CD4-positive, alpha-beta T cell (primary cell): ENCODE results near the gene GBP3. TPM values are rescaled to one million over a fixed set of nuclear protein-coding genes. Genes with fewer than 3 reads are reported as not detected.
A peak's percentile ranks its signal among the peaks of the same experiment; 100 is the strongest.

Source experiments
- ATAC-seq: fragments of 200-7000 bp; cut with Tn5 transposase; one replicate; pipeline ENCODE4 v1.10.0; 2022; ENCODE audit warnings: mild to moderate bottlenecking; ENCODE audit not compliant: poor library complexity
- CTCF ChIA-PET: fragments of 350-600 bp; sonication (Branson Sonifier 250); formaldehyde crosslinking; loops from one replicate; lab custom pipeline; 2021; ENCODE audit warnings: antibody characterized with exemption, inconsistent platforms; lab: Charles Lee
- POLR2A ChIA-PET: fragments of 350-600 bp; sonication (Branson Sonifier 250); formaldehyde crosslinking; loops from one replicate; lab custom pipeline; 2021; ENCODE audit warnings: antibody characterized with exemption, inconsistent platforms; lab: Charles Lee
- DNase-seq, 14 experiments: peaks; one replicate each; pipeline ENCODE4 v3.0.0-alpha.2; 2013 to 2020; ENCODE audit warnings: mixed read lengths in 2 of 14
- H3K27ac ChIP-seq, 2 donors: one replicate each; pipeline versions ENCODE4 v1.5.1 to v1.7.0; 2013; ENCODE audit warnings: low read length in 2 of 2, low read depth in 1 of 2, mild to moderate bottlenecking in 1 of 2
- H3K27me3 ChIP-seq, 2 experiments: 1 replicate in 1 of 2; 2 replicates in 1 of 2; pipeline versions ENCODE4 v1.6.1 to v1.7.0; 2013; ENCODE audit warnings: low read length in 2 of 2, control low read depth in 1 of 2, mild to moderate bottlenecking in 1 of 2, moderate library complexity in 1 of 2; ENCODE audit not compliant: insufficient read depth in 2 of 2, control insufficient read depth in 1 of 2
- H3K36me3 ChIP-seq: one replicate; pipeline ENCODE4 v1.6.1; 2013; ENCODE audit warnings: low read length, control low read depth; ENCODE audit not compliant: insufficient read depth
- H3K4me1 ChIP-seq: one replicate; pipeline ENCODE4 v1.6.1; 2013; ENCODE audit warnings: low read length, control low read depth; ENCODE audit not compliant: insufficient read depth
- H3K4me3 ChIP-seq: one replicate; pipeline ENCODE4 v1.5.1; 2013; ENCODE audit warnings: mild to moderate bottlenecking, low read length, moderate library complexity
- H3K9me3 ChIP-seq, 2 experiments: 1 replicate in 1 of 2; 2 replicates in 1 of 2; pipeline versions ENCODE4 v1.6.1 to v1.7.0; 2013; ENCODE audit warnings: low read length in 2 of 2, mild to moderate bottlenecking in 2 of 2, control low read depth in 1 of 2, moderate library complexity in 1 of 2; ENCODE audit not compliant: control insufficient read depth in 1 of 2, insufficient read depth in 1 of 2
- H3K27ac Mint-ChIP-seq: one replicate; pipeline ENCODE4 v1.8.0; 2020; ENCODE audit warnings: mixed read lengths
- H3K27me3 Mint-ChIP-seq: one replicate; pipeline ENCODE4 v1.8.0; 2021; ENCODE audit warnings: mixed read lengths
- H3K36me3 Mint-ChIP-seq: one replicate; pipeline ENCODE4 v1.8.0; 2021; ENCODE audit warnings: low read depth, mixed read lengths
- H3K4me1 Mint-ChIP-seq: one replicate; pipeline ENCODE4 v1.8.0; 2021; ENCODE audit warnings: low read depth, mixed read lengths
- H3K4me3 Mint-ChIP-seq: one replicate; pipeline ENCODE4 v1.8.0; 2020; ENCODE audit warnings: mild to moderate bottlenecking, mixed read lengths
- H3K9me3 Mint-ChIP-seq: one replicate; pipeline ENCODE4 v1.8.0; 2020; ENCODE audit warnings: mixed read lengths
- CTCF ChIP-seq: fragments of 200-600 bp; IDR thresholded peaks from one replicate; pipeline ENCODE4 v1.8.0; 2022; ENCODE audit warnings: antibody characterized with exemption, mild to moderate bottlenecking
- intact Hi-C, 2 experiments: fragments of 100-400 bp; cut with DNase I in 1 of 2; cut with micrococcal nuclease in 1 of 2; formaldehyde crosslinking; loops; one replicate each; pipeline versions ENCODE4 v1.15.1 to v1.9.0; 2023 to 2025; cut with DNase I, micrococcal nuclease
- total RNA-seq, 174 experiments: library from RNA in 2 of 174; stranded (reverse) in 2 of 174; gene quantifications; one replicate each; pipeline ENCODE4 v1.2.3 and lab custom pipeline; 2021 to 2026

GBP3 gene
- total RNA-seq, 2 experiments from 2014 or later, result 17.5 to 20.7 TPM

GRCh38 chr1:88973520-88974137 lies 49.0 kb downstream of the GBP3 start:
- Histone ChIP-seq H3K9me3 (no peaks in the 10 kb centered on the region), H3K4me1 (peaks cover 3% of the 10 kb centered on the region), H3K27ac (no peak overlapping the region), H3K4me3 (no peak overlapping the region), H3K27me3 (no peaks in the 10 kb centered on the region), H3K36me3 (peaks cover 11% of the 10 kb centered on the region)
- no peaks in the 10 kb centered on the region for H3K27me3 Mint-ChIP-seq
- POLR2A ChIA-PET, result interaction anchor here (0.6 to 1.6 kb wide), 2 partner anchors 9 to 1012 kb away, joined by 3 read pairs; no protein-coding TSS in a partner anchor
- H3K9me3 Mint-ChIP-seq, result no peaks in the 10 kb centered on the region
- peak; percentile 44 for ATAC-seq
- CTCF ChIA-PET, result interaction anchor here (0.8 to 2.6 kb wide), 8 partner anchors 10 to 482 kb away, joined by 3 to 11 read pairs (median 3); partner anchors contain the start of gene GBP1
- intact Hi-C loops, result loop anchor here in 1 of 2 experiments (1.0 kb wide), 1 partner anchor 482 kb away; no protein-coding TSS in a partner anchor
- H3K4me3 Mint-ChIP-seq, result no peak overlapping the region
- H3K27ac Mint-ChIP-seq, result no peak overlapping the region
- TF ChIP-seq CTCF, result peak; percentile 91
- H3K36me3 Mint-ChIP-seq, result peaks cover 39% of the 10 kb centered on the region
- peaks cover 25% of the 10 kb centered on the region for H3K4me1 Mint-ChIP-seq
- DNase-seq, result peak in 3 of 14 experiments; percentile 52 to 68 (median 62)

- H3K4me3 ChIP-seq, result no peak overlapping the region
- Mint-ChIP-seq H3K27me3 (no peaks in the 10 kb centered on the region), H3K27ac (no peak overlapping the region), H3K36me3 (peaks cover 93% of the 10 kb centered on the region), H3K9me3 (no peaks in the 10 kb centered on the region), H3K4me3 (no peak overlapping the region), H3K4me1 (no peaks in the 10 kb centered on the region)
- CTCF ChIA-PET, result no interaction called here
- no peaks in the 10 kb centered on the region for H3K9me3 ChIP-seq
- no peak for DNase-seq
- H3K27me3 ChIP-seq, result no peaks in the 10 kb centered on the region
- intact Hi-C loops, result no loop called here
- no peaks in the 10 kb centered on the region for H3K4me1 ChIP-seq
- no peak for TF ChIP-seq CTCF
- H3K36me3 ChIP-seq, result peaks cover 75% of the 10 kb centered on the region
- POLR2A ChIA-PET, result no interaction called here
- no peak overlapping the region for H3K27ac ChIP-seq
- ATAC-seq, result no peak
These were observed 60.9 kb downstream of the GBP3 start for GRCh38 chr1:88961647-88962275.

- peaks cover 93% of the 10 kb centered on the region for H3K36me3 Mint-ChIP-seq
- H3K4me1 Mint-ChIP-seq, result no peaks in the 10 kb centered on the region
- no peak overlapping the region for H3K27ac Mint-ChIP-seq
- H3K4me3 Mint-ChIP-seq, result no peak overlapping the region
- Histone ChIP-seq H3K9me3 (no peaks in the 10 kb centered on the region), H3K27ac (no peak overlapping the region), H3K27me3 (no peaks in the 10 kb centered on the region), H3K36me3 (peaks cover 79% of the 10 kb centered on the region), H3K4me3 (no peak overlapping the region), H3K4me1 (no peaks in the 10 kb centered on the region)
- DNase-seq (no peak), ATAC-seq (no peak)
- ChIA-PET CTCF (no interaction called here), POLR2A (no interaction called here)
- no peaks in the 10 kb centered on the region for H3K27me3 Mint-ChIP-seq
- TF ChIP-seq CTCF, result no peak
- intact Hi-C loops, result no loop called here
- H3K9me3 Mint-ChIP-seq, result no peaks in the 10 kb centered on the region
These were observed 61.6 kb downstream of the GBP3 start for GRCh38 chr1:88961081-88961480.

Other genes with a start within 250 kb of the GBP3 start
- gene GTF2B, start 131.3 kb downstream of the GBP3 start, total RNA-seq, result 10 to 100 TPM; 82.6 to 86.4 TPM
- gene KYAT3, start 30.2 kb downstream of the GBP3 start, total RNA-seq, result 10 to 100 TPM; 13.4 to 13.9 TPM
- gene RBMXL1, start 30.2 kb downstream of the GBP3 start, total RNA-seq, result 10 to 100 TPM; 17.8 to 21.3 TPM
- 10 to 100 TPM; 15.5 to 16.5 TPM for gene GBP1, start 42.3 kb upstream of the GBP3 start, total RNA-seq
- gene GBP2, start 103.2 kb upstream of the GBP3 start, total RNA-seq, result 10 to 100 TPM; 87.6 to 91.8 TPM
- not detected for gene GBP7, start 153.1 kb upstream of the GBP3 start, total RNA-seq
- 10 to 100 TPM; 11.3 to 11.7 TPM for gene GBP4, start 176.1 kb upstream of the GBP3 start, total RNA-seq
- 10 to 100 TPM; 51.4 to 52.9 TPM for gene GBP5, start 250.0 kb upstream of the GBP3 start, total RNA-seq